NOMO-1 treated with DMSO at 0.1 percent for 48 hours (cell line): ENCODE data around the gene ADAMTS17.
A peak's percentile ranks its signal among the peaks of the same experiment; 100 is the strongest.

Experiments
- DNase-seq: peaks from one replicate; lab custom pipeline; 2025; ENCODE audit not compliant: unreplicated experiment; lab: John Stamatoyannopoulos, UW

The ADAMTS17 gene, protein sequence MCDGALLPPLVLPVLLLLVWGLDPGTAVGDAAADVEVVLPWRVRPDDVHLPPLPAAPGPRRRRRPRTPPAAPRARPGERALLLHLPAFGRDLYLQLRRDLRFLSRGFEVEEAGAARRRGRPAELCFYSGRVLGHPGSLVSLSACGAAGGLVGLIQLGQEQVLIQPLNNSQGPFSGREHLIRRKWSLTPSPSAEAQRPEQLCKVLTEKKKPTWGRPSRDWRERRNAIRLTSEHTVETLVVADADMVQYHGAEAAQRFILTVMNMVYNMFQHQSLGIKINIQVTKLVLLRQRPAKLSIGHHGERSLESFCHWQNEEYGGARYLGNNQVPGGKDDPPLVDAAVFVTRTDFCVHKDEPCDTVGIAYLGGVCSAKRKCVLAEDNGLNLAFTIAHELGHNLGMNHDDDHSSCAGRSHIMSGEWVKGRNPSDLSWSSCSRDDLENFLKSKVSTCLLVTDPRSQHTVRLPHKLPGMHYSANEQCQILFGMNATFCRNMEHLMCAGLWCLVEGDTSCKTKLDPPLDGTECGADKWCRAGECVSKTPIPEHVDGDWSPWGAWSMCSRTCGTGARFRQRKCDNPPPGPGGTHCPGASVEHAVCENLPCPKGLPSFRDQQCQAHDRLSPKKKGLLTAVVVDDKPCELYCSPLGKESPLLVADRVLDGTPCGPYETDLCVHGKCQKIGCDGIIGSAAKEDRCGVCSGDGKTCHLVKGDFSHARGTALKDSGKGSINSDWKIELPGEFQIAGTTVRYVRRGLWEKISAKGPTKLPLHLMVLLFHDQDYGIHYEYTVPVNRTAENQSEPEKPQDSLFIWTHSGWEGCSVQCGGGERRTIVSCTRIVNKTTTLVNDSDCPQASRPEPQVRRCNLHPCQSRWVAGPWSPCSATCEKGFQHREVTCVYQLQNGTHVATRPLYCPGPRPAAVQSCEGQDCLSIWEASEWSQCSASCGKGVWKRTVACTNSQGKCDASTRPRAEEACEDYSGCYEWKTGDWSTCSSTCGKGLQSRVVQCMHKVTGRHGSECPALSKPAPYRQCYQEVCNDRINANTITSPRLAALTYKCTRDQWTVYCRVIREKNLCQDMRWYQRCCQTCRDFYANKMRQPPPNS

DNA sequence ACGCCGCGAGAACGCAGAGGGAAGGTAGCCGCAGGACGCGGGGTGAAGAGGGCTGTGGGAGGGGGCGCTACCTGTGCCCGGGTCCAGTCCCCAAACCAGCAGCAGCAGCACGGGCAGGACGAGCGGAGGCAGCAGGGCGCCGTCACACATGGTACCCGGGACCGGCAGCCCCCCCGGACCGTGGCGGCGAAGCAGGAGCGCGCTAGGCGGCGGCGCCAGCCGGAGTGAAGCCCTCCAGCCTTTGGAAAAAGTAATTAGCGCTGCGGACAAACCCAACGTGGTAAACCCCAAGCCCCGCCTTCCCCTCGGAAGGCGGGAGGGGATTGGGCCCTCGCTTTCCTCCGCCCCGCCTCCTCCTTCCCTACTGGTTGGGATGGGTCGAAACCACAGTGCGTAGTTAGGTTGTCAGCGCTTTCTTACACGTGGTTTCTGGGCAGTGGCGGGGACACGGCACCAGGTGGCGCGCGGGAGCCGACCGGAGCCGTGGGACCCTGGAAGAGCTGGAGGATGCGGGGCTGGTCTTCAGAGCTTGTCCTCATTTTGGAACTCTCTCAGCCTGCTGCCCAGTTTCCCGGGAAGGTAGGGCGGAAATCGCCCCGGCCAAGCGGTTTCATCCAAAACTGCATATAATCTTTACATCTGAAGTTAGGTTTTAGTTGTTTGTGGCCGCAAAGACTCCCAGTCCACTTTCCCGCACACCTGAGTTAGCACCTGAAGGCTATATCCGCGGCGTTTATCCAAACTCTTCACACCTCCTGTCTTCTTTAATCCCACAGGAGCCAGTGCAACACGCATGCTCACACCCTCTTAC, at the start of gene ADAMTS17:
Gene ADAMTS17 (minus strand): TSS at position 226 of the 811 bp plus-strand sequence. CDS start 76 bp downstream, at position 150.
- DNase-seq, result peak; percentile 96

DNA sequence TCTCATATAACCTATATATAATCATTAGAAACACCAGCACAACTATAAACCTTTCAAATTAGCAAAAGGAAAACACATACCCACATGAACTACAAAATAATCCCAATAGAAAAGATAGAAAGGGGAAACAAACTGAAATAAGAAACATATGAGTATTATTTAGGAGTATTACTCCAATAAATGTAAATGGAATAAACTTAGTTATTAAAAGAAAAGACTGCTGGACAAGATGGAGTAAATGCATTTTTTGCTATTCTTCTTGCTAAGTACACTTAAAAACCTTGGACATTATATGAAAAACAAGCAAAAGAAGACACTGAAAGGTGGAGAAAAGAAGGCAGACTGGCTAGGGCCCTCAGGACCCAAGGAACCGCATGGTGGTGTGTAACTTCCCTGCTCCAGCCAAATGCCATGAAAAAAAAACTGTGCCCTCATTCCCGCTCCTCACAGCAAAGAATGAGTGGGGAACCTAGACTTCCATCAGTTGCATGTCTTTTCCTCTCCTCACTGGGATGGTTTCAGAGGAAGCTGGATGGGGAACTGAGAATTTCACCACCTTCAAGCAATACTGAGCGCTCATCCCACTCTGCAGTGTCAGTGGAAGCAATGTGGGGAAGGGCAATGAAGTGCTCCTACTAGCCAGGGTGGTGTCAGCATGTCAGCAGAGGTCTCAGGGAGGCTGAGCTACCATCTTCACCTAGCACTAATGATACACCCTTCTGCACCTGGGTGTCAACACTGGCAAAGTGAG, 43.7 kb upstream of the ADAMTS17 start:
- DNase-seq, result no peak

DNA sequence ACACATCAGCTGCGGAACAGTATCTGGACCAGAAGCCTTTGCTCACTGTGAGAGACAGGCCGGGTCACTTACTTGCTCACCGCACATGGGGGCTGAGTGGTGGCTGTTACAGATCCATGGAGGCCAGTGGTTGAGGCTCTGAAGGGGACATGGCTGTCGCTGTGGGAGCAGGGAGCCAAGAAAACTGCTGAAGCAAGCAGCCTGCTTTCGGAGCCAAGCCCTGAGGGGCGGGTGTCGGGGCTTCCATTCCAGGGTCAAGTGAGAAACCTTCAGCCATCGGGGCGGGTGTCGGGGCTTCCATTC, 42.3 kb upstream of the ADAMTS17 start:
- no peak for DNase-seq

DNA sequence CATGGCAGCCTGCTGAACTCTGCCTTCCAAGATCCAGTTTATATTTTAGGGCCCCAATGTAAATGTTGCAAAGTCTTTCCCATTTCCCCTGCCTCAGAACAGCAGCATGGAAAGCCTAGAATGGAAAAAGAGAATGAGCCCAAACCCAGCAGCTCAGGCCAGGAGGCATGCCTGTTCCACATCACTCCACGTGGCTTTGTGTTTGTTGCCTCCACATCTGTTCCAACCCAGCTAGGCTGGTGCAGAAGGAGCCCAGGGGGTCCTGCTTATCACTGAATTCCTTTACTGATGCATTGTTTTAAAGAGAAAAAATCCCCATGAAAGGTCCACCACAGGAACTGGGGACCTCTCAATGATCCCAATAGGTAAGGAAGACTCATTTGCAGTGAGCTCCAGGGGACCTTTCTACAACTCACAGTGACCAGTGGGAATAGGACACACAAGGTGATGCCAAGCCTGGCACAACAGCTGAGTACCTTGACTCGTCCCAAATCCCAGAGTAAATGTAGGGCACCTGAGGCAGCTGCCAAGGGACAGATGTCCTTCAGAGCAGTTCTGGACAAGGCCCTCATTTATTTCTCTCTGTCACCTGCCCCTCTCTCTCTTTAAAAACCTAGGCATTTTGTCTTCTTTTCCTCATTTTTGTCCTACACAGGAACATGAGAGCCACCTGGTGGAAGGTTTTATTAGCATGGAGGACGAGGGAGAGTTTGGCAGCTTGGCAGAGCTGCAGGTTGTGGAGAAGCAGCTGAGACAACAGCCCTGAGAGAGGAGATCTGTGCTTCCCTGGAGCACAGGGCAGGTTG, 41.7 kb upstream of the ADAMTS17 start:
- DNase-seq, result peak; percentile 30

DNA sequence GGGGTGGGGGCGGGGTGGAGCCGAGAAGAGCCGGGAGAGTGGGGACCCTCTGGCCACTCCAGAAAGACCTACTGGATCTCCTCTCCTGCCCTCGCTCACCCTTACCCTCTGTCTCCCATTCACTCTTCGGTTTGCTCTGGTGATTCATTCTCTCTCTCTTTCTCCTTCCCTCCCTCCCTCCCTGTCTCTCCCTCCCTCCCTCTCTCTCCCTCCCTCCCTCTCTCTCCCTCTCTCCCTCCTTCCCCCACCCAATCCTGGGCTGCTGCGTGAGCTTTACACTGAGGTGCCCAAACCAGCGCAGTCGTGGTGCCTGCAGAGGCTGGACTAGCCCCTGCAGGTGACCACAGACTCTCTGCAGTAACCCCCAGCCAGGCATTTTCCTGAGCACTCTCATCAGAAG, 32.2 kb upstream of the ADAMTS17 start:
- no peak for DNase-seq

DNA sequence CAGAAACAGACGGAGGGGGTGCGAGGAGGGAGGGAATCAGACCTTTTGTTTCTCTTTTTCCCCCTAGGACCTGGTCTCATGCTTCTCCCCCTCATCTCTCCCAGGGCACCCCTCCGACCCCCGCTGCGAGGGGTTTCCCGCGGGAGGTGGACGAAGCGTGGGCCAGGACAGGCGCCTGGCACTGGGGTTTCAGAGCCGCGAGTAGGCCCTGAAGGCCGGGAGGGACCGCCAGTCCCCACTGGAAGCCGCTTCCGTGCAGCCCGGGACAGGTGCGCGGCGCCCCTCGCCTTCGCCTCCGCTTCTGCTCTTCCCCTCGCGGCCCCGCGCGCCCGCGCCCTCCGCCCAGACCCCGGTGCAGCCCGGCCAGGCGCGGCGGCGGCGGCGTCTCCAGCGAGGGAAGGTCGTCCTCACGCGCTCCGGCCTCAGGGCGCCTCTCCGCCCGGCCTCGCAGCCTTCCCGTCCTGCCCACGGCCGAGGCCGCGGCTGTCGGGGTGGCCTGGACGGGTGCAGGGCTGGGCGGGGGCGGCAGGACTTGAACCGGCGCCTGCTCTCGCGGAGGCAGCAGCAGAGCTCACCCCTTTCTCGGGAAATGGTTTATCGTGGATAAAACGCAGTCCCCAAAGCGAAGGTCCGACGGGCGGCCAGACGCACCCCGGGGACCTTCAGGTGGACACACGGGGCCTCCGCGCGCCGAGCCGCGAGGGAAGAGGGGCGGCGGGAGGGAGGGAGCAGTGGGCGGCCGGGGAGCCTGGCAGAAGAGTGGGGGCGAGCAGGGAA, 31.5 kb upstream of the ADAMTS17 start:
- DNase-seq, result no peak

DNA sequence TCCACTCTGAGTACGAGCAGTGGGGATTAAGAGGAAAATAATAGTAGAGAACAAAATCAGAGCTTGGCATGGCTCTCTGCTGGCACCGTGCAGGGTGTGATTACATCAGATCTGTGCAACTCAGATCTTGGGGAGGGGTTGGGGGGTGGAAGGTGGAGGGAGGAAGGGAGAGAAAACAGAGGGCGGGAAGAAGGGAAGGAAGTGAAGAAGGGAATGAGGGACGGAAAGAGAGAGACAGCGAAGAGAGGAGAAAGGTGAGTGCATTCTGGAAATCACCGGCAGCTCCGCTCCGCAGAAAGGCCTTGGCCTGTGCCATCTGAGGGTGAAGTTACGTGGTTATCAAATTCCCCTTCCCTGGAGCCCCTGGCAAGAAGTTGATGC, 31.0 kb upstream of the ADAMTS17 start:
- DNase-seq, result no peak

DNA sequence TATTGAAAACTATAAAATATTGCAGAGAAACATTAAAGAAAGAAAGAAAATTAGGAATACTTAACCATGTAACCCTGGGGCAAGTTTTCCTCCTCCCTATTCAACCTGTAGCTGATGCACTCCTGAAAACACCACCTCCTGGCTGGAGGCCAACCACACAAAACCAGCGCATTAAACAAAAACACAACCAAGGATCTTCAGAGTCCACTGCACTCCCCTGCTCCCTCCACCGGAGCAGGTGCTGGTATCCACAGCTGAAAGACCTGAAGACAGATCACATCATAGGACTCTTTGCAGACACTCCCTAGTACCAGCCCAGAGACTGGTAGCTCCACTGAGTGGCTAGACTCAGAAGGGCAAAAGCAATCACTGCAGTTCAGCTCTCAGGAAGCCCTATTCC, 13.6 kb upstream of the ADAMTS17 start:
- no peak for DNase-seq

DNA sequence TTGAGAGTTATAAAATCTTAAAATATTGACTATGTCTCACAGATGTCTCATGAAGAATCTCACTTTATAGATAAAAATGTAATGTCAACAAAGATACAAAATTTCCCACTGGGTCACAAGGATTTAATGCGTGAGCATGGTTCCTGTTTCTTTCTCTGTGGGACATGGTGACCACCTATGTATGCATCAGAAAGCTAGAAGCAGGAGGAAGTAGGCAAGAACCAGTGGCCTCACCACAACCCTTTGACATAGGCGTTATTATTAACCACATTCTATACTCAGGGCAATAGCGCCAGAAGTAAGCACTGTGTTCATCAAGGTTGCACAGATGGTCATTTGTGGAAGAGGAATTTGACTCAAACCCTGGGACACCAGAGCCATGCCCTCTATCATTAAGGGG, 11.7 kb upstream of the ADAMTS17 start:
- DNase-seq, result peak; percentile 94

DNA sequence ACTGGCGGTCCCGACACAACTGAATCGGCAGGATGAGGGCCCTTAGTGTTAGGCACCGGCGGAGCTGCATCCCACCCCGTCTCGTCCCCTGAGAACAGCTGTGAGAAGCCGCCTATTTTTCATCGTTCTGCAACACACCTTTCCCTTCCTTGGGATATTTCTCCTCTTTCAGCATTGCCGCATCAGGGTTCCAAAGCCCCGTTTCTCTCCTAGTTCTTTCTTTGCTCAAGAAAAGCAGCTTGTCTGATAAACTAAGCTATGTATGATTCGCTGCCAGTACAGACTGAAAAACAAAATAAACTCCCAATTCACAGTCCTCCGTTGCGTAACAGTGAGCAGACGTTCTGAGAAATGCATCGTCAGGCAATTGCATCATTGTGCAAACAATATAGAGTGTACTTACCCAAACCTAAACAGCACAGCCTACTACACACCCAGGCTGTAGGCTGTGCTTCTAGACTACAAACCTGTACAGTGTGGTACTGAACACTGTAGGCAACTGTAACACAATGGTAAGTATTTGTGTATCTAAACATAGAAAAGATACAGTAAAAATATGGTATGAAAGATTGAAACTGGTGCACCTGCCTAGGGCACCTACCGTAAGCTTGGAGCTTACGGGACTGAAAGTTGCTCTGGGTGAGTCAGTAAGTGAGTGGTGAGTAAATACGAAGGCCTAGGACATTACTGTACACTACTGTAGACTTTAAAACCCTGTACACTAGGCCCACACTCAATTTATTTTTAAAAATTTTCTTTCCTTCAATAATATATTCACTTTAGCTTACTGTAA, 8.9 kb upstream of the ADAMTS17 start:
- DNase-seq, result peak; percentile 93

DNA sequence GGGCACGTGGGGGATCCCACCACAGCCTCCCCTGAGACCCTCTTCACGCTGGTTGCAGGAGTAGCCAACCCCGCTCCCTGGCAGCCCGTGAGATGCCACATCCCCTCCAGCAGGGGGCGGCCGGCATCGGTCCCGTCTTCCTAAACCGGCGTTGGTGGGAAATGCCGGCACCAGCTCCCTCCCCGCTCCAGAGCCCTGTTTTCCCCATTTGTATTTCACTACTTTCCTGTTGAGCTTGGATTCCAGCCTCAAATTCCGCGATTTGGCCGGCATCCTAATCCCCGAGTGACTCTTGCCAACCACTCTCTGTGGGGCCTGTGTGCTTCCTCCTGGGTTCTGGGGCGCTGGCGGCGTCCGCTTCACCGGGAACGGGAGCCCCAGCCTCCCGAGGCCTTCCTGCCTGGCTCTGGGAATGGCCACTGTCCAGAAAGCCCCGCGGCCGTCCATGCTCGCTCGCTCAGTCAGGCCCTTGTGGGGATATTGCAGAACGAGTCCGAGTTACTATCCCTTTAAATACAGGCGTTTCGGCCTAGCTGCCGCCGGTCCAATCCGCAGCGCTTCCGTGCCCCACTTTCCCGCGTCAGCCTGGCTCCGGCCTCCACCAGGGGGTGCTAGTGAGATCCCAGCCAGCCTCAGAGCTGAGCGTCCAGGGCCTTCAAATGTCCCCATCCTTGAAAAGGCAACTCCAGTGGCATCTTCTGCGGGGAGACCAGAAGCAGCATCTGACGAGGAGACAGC, 8.1 kb upstream of the ADAMTS17 start:
- DNase-seq, result peak; percentile 94

DNA sequence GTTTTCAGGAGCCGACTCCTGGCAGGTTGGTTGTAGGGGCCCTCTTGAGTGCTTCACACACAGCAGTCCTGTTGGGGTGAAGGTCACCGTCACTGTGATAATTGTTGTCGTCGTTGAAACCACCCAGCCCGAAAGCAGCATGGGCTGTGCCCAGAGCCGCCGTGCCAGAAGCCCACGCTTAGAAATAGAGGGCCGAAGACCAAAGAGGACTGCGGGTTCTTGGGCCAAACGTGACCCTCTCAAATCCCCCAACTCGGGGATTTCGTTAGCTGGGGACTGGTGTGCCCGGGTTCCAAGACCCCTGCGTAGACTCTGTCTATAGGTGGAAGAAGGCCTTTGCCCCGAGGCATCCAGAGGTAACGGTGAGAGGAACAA, 7.5 kb upstream of the ADAMTS17 start:
- DNase-seq, result no peak

DNA sequence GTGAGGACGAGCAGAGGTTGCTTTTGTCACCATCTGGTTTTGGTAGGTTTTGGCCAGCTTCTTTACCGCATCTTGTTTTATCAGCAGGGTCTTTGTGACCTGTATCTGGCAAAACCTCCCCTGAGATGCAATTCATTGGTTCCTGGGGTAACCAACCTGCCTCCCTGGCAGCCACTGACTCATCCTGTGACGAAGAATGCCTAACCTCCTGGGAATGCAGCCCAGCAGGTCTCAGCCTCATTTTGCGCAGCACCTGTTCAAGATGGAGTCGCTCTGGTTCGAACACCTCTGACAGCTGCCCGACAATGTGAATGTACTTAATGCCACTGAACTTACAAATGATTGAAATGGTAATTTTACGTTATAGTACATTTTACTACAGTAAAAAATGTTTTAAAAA, 6.8 kb upstream of the ADAMTS17 start:
- DNase-seq, result no peak

DNA sequence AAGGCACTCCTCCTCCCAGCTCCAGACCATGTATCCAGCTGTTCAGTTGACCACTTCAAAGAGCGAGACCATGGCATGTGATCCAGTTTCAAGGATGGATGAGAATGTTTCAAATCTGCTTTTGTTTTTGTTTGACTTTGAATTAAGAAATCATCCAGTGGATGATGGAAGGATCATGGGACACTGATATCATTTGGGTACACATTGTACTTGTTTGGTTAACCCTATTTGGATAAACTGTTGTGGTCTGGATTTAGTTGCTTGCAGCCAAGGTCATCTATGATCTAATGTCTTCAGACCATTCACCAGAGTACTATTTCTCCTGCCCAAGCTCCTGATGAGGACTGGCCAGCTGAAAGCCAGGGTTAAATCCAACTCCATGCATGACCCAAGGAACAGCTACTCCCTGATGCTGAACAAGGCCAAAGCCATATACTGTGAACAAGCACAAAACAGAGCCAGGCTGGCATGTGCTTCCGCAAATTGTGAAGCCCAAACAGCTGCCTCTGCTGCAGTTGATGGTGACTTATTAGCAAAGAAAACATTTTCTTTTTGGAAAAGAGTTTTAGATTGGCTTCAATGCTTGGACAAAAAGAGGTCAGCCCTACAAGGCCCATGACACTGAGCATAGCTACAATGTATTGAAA, 5.2 kb upstream of the ADAMTS17 start:
- no peak for DNase-seq

DNA sequence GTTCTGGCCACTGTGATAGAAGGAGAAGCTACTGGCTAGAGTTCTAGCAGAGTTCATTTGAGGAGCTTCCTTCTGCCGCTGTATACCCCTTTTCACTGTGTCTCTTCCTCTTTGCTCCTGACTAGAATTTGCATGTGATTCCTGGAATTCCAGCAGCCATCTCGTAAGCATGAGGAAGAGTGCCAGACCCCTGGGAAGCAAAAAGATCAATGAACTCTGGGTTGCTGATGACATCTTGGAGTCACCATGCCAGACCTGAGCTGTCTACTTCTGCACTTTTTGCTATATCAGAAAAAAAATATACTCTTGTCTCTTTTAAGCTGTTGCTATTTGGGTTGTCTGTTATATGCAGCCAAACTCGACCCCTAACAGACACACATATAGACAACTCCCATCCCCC, 3.7 kb upstream of the ADAMTS17 start:
- DNase-seq, result no peak

DNA sequence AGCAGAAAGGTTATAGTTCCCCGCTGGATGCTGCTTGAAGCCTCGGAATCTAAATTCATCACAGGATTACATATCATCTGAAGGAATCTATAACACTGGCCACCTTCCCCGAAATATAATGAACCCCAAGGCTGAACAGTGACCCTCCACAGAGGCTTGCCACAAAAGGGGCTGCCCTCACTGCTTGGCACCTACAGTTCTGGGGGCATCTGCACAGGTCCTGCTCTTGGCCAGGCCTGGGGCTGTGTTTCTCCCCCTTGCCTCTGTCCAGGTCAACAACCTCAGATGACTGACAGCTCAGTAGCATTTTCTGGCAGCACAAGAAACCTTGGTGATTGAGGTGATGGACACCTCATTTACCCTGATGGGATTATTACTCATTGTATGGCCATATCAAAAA, 1.5 kb upstream of the ADAMTS17 start:
- no peak for DNase-seq

DNA sequence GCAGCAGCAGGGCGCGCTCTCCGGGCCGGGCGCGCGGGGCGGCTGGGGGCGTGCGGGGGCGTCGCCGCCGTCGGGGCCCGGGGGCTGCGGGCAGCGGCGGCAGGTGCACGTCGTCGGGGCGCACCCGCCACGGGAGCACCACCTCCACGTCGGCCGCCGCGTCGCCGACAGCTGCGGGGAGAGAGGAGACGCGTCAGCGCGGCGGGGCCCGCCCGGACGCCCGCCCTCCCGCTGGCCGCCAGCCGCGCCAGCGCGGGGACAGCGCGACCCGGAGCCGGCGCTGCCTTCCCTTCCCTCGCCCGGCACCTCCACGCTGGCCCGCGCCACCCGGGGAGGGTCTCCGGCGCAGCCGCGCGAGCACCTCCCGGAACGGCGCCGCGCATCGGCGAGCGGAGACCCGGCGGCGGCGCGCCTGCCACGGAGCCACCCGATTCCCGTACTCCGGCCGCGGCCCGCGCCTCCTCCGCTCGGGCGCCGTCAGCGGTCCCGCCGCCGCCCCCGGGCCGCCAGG, 481 bp downstream of the ADAMTS17 start:
- DNase-seq, result no peak
